SIG-M5 treated with dmso at 0.1 percent for 504 hours (cell line): ENCODE measurements around the gene HBP1.

Experiments used
- DNase-seq: peaks from one replicate; lab custom pipeline; 2025; ENCODE audit not compliant: unreplicated experiment; lab: John Stamatoyannopoulos, UW

Gene HBP1

DNA sequence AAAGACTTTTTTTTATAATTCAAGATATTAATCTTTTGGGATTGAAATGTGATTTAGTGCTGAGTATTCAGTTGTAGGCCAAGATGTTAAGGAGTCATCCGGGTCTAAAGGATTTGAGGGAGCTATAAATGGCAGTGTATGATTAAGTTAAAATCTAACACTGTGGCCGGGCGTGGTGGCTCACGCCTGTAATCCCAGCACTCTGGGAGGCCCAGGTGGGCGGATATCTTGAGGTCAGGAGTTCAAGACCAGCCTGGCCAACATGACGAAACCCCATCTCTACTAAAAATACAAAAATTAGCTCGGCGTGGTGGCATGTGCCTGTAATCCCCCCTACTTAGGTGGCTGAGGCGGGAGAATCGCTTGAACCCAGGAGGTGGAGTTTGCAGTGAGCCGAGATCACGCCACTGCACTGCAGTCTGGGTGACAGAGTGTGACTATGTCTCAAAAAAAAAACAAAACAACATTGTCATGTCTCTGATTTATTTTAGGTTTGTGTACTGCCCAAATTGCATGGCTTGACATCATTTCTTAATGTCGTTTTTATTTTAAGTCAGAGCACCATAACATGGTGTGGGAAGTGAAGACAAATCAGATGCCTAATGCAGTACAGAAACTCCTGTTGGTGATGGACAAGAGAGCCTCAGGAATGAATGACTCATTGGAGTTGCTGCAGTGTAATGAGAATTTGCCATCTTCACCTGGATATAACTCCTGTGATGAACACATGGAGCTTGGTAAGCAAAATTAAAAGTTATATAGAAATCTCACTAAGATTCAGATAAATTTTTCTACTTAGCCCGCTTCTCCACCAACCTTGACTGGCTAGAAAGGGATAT, 10.7 kb downstream of the HBP1 start:
- DNase-seq = no peak

GRCh38 chr7:107180378-107180777, 11.6 kb downstream of the HBP1 start:
- DNase-seq = peak; percentile 24

DNA sequence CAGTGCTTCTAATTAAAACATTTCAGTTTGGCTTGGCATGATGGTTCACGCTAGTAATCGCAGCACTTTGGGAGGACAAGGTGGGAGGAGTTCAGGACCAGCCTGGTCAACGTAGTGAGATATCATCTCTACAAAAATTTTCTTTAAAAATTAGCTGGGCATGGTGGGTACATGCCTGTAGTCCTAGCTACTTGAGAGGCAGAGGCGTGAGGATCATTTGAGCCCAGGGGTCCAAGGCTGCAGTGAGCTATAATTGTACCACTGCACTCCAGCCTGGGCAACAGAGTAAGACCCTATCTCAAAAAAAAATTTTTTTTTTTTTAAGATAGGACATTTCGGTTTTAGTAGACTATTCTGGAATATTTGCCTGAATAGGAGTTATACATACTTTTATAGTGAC, 12.4 kb downstream of the HBP1 start:
- no peak for DNase-seq

DNA sequence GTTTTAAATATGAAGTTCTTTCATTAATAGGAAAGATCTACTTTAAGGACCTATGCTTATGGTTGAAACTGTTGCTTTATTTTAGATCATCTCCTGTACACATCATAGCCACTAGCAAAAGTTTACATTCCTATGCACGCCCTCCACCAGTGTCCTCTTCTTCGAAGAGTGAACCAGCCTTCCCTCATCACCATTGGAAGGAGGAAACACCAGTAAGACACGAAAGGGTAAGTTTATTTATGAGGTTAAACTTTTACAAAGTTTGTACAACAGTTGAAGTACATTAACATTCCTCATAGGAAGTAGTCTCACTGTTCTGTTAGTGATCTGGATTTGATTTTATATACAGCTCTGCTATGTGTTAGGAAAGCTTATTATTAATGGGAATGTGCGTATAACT, 16.9 kb downstream of the HBP1 start:
- DNase-seq = no peak

DNA sequence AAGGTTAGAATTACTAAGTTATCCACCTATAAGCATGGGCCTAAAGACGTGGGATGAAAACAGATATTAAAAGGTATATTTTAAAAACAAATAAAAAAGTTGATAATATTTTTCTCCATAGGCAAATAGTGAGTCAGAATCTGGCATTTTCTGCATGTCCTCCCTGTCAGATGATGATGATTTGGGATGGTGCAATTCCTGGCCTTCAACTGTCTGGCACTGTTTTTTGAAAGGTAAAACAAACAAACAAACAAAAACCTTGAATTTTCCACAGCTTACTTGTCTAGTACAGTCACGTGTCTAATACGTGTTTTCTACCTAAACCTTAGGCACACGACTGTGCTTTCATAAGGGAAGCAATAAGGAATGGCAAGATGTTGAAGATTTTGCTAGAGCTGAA, 17.4 kb downstream of the HBP1 start:
- no peak for DNase-seq

- DNase-seq = no peak
These were observed 19.0 kb downstream of the HBP1 start for GRCh38 chr7:107187774-107188173.

DNA sequence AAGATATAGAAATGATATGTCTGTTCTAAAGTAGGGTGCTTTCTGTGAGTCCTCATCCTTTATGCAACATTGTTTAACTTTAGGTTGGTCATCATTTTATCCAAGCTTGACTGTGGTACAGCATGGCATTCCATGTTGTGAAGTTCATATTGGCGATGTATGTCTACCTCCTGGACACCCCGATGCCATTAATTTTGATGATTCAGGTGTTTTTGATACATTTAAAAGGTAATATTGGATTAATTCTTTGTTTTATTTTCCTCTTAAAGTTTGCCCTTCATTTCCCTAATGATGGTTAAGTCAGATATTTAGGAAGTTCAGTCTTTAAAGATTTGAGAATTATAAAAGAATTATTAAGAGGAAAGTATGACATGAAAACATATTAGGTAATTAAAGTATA, 21.3 kb downstream of the HBP1 start:
- DNase-seq = no peak

GRCh38 chr7:107194052-107194451, 25.2 kb downstream of the HBP1 start:
- DNase-seq = no peak

- no peak for DNase-seq
These were observed 28.2 kb downstream of the HBP1 start for GRCh38 chr7:107196834-107197610.

- peak; percentile 25 for DNase-seq
These were observed 33.1 kb downstream of the HBP1 start for GRCh38 chr7:107201795-107202450.

GRCh38 chr7:107203607-107204006, 34.8 kb downstream of the HBP1 start:
- no peak for DNase-seq

- DNase-seq = no peak
These were observed 37.3 kb downstream of the HBP1 start for GRCh38 chr7:107206136-107206535.

DNA sequence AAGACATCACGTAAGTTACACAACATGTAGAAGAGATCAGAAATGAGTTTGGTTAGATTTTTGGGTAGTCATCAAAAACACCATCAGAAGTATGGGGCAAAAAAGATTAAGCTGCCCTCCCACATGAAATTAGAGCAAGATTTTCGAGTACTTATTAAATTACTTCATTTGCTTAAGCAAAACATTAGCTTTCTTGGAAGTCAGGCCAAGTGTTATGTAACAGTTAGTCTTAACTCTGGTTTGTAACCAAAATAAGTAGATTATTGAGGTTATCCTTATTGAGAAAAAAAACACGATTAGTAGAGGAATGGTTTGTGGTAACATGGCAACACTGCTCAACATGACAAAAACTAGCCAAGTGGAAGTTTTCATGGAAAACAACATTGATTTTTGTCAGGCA, 37.9 kb downstream of the HBP1 start:
- DNase-seq = no peak

GRCh38 chr7:107207459-107207858, 38.7 kb downstream of the HBP1 start:
- no peak for DNase-seq

GRCh38 chr7:107208024-107208521, 39.3 kb downstream of the HBP1 start:
- no peak for DNase-seq

DNA sequence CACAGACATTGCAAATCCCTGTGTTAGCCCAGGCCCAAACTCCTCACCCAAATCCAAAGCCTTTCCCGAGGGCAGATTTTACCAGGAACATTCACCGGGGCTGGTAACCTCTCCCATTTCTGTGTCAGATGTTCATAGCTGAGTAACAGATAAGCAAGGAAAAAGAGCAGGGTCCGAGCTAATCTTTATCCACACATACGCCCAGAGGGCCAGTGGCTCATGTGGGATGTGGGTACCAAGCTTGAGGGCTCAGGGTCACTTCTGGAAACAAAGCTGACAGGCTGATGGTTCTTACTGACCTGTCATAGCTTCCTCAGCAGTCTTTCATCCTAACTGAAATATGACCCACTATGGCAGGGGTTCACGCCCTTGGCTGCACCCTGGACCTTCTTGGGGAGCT, 39.8 kb downstream of the HBP1 start:
- no peak for DNase-seq

- no peak for DNase-seq
These were observed 40.8 kb downstream of the HBP1 start for GRCh38 chr7:107209565-107209964.

GRCh38 chr7:107210400-107210799, 41.6 kb downstream of the HBP1 start:
- no peak for DNase-seq

GRCh38 chr7:107212725-107213124, 43.9 kb downstream of the HBP1 start:
- DNase-seq = peak; percentile 27

DNA sequence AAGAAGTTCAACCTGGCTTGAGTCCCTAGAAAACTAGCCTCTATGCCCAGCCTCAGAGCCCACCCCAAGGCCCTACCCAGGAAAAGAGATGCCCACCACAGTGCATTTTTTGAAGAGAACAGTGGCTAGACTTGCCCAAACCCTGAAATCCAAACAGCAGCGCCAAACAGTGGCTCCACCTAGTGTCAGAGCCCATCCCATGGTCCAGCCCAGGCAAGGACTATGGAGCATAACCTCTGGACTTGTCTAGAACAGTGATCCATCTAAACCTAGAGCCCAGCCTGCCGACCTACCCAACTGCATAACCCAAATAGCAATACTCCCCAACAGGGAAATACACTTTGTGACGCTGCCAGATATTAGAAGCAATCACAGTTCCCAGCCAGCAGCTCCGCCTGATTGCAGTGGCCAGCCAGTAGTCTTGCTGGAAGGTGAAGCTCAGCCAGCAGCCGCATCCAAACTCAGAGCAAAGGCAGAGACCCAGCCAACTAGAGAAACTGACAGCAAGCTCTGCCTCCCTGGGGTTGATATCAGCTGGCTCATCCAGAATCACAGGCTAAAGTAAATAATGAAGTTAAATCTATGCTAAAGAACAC, 44.5 kb downstream of the HBP1 start:
- no peak for DNase-seq

DNA sequence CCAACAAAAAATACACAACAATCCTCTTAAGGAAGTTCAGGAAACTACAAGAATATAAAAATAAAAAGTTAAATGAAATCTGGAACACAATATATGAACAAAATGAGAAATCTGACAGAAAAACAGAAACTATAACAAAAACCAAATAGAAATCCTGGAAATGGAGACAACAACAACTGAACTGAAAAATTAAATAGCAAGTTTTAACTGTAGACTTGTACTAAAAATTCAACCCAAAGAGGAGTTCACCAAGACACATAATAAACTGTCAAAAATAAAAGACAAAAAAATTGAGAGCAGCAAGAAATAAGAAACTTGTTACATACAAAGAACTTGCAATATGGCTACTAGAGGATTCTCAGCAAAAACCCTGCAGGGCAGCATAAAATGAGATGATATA, 45.1 kb downstream of the HBP1 start:
- DNase-seq = no peak
